Measurements from ENCODE around the gene LRRC7.
"Not testable (repeated sequence)": the region's sequence is repeated elsewhere in the genome, so short reads cannot be mapped to it uniquely, and the experiment has no call there.

Gene LRRC7

GRCh38 chr1:69702085-69702484 lies 134.4 kb downstream of the LRRC7 start:
- no peak for DNase-seq

GRCh38 chr1:69706473-69706872 lies 138.8 kb downstream of the LRRC7 start:
- DNase-seq = no peak

DNA sequence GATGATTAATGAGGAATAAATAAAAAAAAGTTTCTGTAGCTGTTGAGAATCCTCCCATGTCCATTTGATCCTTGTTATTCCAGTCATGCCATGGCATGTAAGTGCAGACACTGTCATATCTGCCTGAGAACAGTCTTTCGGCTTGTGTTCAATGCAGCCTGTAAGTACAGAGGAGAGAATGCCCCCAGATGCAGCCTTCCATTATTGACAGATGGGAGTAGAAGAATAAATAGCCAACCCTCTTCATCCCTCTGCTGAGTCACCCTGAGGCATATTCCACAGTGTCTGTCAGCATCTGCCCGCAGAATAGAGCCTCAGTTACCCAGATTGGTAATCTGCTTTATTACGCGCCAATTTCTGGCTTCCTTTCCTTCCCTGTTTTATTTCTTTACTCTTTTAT lies 139.4 kb downstream of the LRRC7 start:
- DNase-seq = no peak

GRCh38 chr1:69710484-69711189 lies 142.9 kb downstream of the LRRC7 start:
- DNase-seq = peak; percentile 4

- DNase-seq = no peak
Measured at GRCh38 chr1:69711190-69711930, 143.6 kb downstream of the LRRC7 start.

- DNase-seq = not testable (repeated sequence)
Measured at GRCh38 chr1:69717834-69718233, 150.1 kb downstream of the LRRC7 start.

- DNase-seq = no peak
Measured at GRCh38 chr1:69728206-69728605, 160.5 kb downstream of the LRRC7 start.

GRCh38 chr1:69733061-69733460 lies 165.3 kb downstream of the LRRC7 start:
- no peak for DNase-seq

- DNase-seq = peak; percentile 59
Measured at GRCh38 chr1:69737527-69738185, 169.9 kb downstream of the LRRC7 start.

- no peak for DNase-seq
Measured at GRCh38 chr1:69738458-69739250, 170.9 kb downstream of the LRRC7 start.

- DNase-seq = no peak
Measured at GRCh38 chr1:69739251-69739605, 171.5 kb downstream of the LRRC7 start.

GRCh38 chr1:69743146-69743545 lies 175.4 kb downstream of the LRRC7 start:
- DNase-seq = no peak

DNA sequence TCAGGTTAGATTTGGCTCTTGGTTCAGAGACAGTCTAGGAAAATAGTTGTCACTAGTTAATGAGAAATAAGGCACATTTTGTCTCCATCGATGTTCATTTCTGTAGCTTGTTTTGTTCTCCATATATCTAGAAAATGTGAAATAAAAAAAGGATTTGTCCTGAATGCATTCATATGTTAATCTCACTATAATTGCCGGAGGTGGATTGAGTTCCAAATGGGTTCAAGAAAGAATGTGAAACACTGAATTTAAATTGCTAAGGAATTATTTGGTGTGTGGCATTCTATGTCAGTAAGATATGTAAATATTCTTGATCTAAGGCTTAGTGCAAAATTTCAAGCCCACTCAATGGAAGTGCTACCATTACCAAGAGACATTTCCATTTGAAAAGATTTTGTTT lies 176.7 kb downstream of the LRRC7 start:
- DNase-seq = no peak

GRCh38 chr1:69747207-69747606 lies 179.5 kb downstream of the LRRC7 start:
- no peak for DNase-seq

- no peak for DNase-seq
Measured at GRCh38 chr1:69750638-69751037, 182.9 kb downstream of the LRRC7 start.

DNA sequence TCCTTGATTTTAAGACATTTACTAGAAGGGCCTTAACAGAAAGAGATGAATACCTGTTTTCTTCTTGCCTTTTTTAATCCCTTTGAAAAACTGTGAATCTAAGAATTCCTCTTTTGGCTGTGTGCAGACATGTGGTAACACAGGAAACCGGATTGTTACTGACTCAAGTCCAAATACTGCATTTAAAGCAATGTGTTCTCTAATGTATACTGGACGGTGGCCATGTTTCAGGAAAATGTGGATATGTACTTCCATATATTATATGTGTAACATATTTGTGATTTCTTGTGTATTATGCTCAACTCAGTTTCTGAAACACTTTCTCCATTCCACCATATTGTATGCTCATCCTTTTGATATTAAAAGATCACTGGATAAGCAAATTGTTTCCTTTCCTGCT lies 185.1 kb downstream of the LRRC7 start:
- no peak for DNase-seq

- DNase-seq = no peak
Measured at GRCh38 chr1:69754521-69754920, 186.8 kb downstream of the LRRC7 start.

GRCh38 chr1:69755647-69756046 lies 187.9 kb downstream of the LRRC7 start:
- no peak for DNase-seq

DNA sequence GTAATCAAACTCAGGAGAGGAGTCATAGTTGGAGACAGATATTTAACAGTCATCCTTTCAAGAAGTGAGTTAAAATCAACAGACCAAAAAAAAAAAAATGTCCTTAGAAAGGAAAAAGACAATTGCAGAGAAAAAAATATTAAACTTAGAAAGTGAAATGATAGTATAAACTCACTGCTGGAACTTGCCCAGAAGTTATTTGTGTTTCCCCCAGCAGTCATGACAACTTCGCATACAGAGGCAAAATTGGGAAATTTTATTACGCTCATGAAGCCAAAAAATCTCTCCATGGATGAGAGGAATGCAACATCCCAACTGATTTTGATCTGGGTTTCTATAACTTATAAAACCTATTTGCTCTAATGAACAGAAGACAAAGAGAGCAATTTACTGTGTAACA lies 198.2 kb downstream of the LRRC7 start:
- no peak for DNase-seq

- no peak for DNase-seq
Measured at GRCh38 chr1:69766431-69767180, 198.9 kb downstream of the LRRC7 start.

DNA sequence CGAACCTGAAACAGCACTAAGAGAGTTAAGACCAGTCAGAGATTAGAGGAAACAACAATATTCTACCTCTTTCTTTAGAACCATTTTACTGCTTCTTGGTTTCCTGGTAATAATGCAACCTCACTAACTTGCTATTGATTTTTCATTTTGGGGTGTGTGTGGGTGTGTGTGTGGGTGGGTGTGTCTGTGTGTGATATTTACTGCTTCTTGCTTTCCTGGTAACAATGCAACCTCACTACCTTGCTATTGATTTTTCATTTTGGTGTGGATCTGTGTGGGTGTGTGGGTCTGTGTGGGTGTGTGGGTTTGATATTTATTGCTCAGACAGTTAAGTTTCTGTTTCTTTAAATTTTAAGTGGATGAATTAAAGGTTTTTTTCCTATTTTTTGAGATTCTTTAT lies 208.8 kb downstream of the LRRC7 start:
- DNase-seq = no peak

- no peak for DNase-seq
Measured at GRCh38 chr1:69777423-69777822, 209.7 kb downstream of the LRRC7 start.

GRCh38 chr1:69777971-69778370 lies 210.2 kb downstream of the LRRC7 start:
- DNase-seq = no peak
